ENCODE data around the gene ZNF430. TPM values are rescaled to one million over a fixed set of nuclear protein-coding genes. Genes with fewer than 3 reads are reported as not detected.

Gene ZNF430
- total RNA-seq, 4 donors from 2014 or later = 4.5 to 11.2 (median 6.3) TPM

GRCh38 chr19:21092109-21092508, 71.7 kb downstream of the ZNF430 start:
- H3K9me3 ChIP-seq = no peaks in the 10 kb centered on the region
- no peak overlapping the region for H3K27ac ChIP-seq (replicated peaks in 1 of 4)
- H3K4me1 ChIP-seq = peaks cover 0 to 7% (median 4%) of the 10 kb centered on the region in 4 donors
- no peaks in the 10 kb centered on the region for H3K36me3 ChIP-seq
- TF ChIP-seq, protein P1, sequence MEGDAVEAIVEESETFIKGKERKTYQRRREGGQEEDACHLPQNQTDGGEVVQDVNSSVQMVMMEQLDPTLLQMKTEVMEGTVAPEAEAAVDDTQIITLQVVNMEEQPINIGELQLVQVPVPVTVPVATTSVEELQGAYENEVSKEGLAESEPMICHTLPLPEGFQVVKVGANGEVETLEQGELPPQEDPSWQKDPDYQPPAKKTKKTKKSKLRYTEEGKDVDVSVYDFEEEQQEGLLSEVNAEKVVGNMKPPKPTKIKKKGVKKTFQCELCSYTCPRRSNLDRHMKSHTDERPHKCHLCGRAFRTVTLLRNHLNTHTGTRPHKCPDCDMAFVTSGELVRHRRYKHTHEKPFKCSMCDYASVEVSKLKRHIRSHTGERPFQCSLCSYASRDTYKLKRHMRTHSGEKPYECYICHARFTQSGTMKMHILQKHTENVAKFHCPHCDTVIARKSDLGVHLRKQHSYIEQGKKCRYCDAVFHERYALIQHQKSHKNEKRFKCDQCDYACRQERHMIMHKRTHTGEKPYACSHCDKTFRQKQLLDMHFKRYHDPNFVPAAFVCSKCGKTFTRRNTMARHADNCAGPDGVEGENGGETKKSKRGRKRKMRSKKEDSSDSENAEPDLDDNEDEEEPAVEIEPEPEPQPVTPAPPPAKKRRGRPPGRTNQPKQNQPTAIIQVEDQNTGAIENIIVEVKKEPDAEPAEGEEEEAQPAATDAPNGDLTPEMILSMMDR (IDR thresholded peaks at IDR 0.05) = no peak
- TF ChIP-seq EP300 (IDR thresholded peaks at IDR 0.05) = no peak
- no peak for TF ChIP-seq POLR2AphosphoS5 (IDR thresholded peaks at IDR 0.05)
- no peak for TF ChIP-seq POLR2A (IDR thresholded peaks at IDR 0.05; ENCODE audit: low read depth)
- no peak overlapping the region for H3K4me3 ChIP-seq
- DNase-seq (ENCODE audit: extremely low spot score) = no peak
- H3K27me3 ChIP-seq = no peaks in the 10 kb centered on the region
- intact Hi-C loops (cut with DNase I) = no loop called here

GRCh38 chr19:21094347-21095025, 74.0 kb downstream of the ZNF430 start:
- 94% methylated on average over 1 of the region's 1 CpG for WGBS
- no peak for TF ChIP-seq EP300 (IDR thresholded peaks at IDR 0.05)
- TF ChIP-seq POLR2A (IDR thresholded peaks at IDR 0.05; ENCODE audit: low read depth) = no peak
- Histone ChIP-seq H3K4me1 (peaks cover 0 to 7% (median 4%) of the 10 kb centered on the region in 4 donors), H3K27ac (replicated peaks in 1 of 4) (no peak overlapping the region), H3K4me3 (no peak overlapping the region), H3K9me3 (no peaks in the 10 kb centered on the region), H3K36me3 (peaks cover 0 to 10% (median 0%) of the 10 kb centered on the region in 4 donors), H3K27me3 (no peaks in the 10 kb centered on the region)
- DNase-seq (ENCODE audit: extremely low spot score) = no peak
- intact Hi-C loops (cut with DNase I) = no loop called here

- TF ChIP-seq POLR2A (IDR thresholded peaks at IDR 0.05; ENCODE audit: low read depth) (no peak), POLR2AphosphoS5 (IDR thresholded peaks at IDR 0.05) (no peak), EP300 (IDR thresholded peaks at IDR 0.05) (no peak)
- TF ChIP-seq, protein P1 (IDR thresholded peaks at IDR 0.05) = no peak
- intact Hi-C loops (cut with DNase I) = no loop called here
- DNase-seq (ENCODE audit: extremely low spot score) = no peak
- Histone ChIP-seq H3K4me1 (no peaks in the 10 kb centered on the region), H3K9me3 (no peaks in the 10 kb centered on the region), H3K36me3 (peaks cover 0 to 20% (median 0%) of the 10 kb centered on the region in 4 donors), H3K27me3 (no peaks in the 10 kb centered on the region), H3K4me3 (no peak overlapping the region), H3K27ac (replicated peaks in 1 of 4) (no peak overlapping the region)
- WGBS = 96% methylated on average over 2 of the region's 2 CpGs
These were observed 77.8 kb downstream of the ZNF430 start for GRCh38 chr19:21098291-21098690.

DNA sequence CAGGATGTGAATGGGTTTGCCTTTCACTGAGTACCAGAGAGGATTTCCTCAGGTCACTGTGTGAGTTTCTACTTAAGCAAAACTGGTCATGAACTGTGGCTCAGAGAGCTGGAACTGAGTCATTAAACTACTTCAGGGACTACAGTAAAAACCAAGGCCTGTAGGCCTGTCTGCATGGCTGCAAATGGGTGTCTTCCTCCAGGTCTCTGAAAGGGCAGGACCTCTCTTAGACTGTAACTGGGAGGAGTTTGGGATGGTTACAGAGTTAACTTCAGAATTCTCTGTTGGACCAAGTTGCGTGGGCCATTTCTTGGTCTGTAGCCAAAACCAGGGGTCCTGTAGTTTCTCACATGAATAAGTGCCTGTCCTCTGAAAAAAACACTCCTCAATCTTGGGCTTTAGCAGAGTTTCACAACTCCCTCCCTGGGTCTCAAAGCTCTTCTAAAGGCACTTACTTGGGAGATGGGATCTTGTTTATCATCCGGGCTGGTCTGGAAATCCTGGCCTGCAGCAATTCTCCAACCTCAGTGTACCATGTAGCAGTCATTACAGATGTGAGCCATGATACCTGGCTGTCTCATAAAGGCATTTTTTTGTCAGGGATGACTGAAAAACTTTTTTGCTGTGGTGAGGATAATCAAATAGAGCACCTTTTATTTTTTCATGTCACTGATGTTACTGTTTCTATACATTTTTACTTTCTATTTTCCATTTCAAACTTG, 81.2 kb downstream of the ZNF430 start:
- no peak for DNase-seq (ENCODE audit: extremely low spot score)
- Histone ChIP-seq H3K36me3 (peaks cover 0 to 26% (median 0%) of the 10 kb centered on the region in 4 donors), H3K27me3 (no peaks in the 10 kb centered on the region), H3K4me3 (no peak overlapping the region), H3K27ac (replicated peaks in 1 of 4) (no peak overlapping the region), H3K9me3 (no peaks in the 10 kb centered on the region), H3K4me1 (no peaks in the 10 kb centered on the region)
- TF ChIP-seq POLR2AphosphoS5 (IDR thresholded peaks at IDR 0.05) (no peak), EP300 (IDR thresholded peaks at IDR 0.05) (no peak), POLR2A (IDR thresholded peaks at IDR 0.05; ENCODE audit: low read depth) (no peak)
- TF ChIP-seq, protein P1 (IDR thresholded peaks at IDR 0.05) = no peak
- 68% methylated on average over 2 of the region's 2 CpGs for WGBS
- intact Hi-C loops (cut with DNase I) = no loop called here

- intact Hi-C loops (cut with DNase I) = no loop called here
- Histone ChIP-seq H3K4me1 (no peaks in the 10 kb centered on the region), H3K27ac (replicated peaks in 1 of 4) (no peak overlapping the region), H3K9me3 (peaks cover 0 to 6% (median 3%) of the 10 kb centered on the region in 4 donors), H3K36me3 (peaks cover 0 to 9% (median 0%) of the 10 kb centered on the region in 4 donors), H3K27me3 (no peaks in the 10 kb centered on the region), H3K4me3 (no peak overlapping the region)
- no peak for DNase-seq (ENCODE audit: extremely low spot score)
- no peak for TF ChIP-seq POLR2AphosphoS5 (IDR thresholded peaks at IDR 0.05)
- TF ChIP-seq, protein P1 (IDR thresholded peaks at IDR 0.05) = no peak
- TF ChIP-seq POLR2A (IDR thresholded peaks at IDR 0.05; ENCODE audit: low read depth) = no peak
- no peak for TF ChIP-seq EP300 (IDR thresholded peaks at IDR 0.05)
These were observed 88.7 kb downstream of the ZNF430 start for GRCh38 chr19:21109116-21109515.
